CD1c-positive myeloid dendritic cell (primary cell): ENCODE results near the gene EMILIN2.
"Not testable (repeated sequence)": the region's sequence is repeated elsewhere in the genome, so short reads cannot be mapped to it uniquely, and the experiment has no call there.

Experiments
- DNase-seq: peaks from one replicate; pipeline ENCODE4 v3.0.0-alpha.2; 2016; ENCODE audit errors: extremely low spot score

EMILIN2 gene

DNA sequence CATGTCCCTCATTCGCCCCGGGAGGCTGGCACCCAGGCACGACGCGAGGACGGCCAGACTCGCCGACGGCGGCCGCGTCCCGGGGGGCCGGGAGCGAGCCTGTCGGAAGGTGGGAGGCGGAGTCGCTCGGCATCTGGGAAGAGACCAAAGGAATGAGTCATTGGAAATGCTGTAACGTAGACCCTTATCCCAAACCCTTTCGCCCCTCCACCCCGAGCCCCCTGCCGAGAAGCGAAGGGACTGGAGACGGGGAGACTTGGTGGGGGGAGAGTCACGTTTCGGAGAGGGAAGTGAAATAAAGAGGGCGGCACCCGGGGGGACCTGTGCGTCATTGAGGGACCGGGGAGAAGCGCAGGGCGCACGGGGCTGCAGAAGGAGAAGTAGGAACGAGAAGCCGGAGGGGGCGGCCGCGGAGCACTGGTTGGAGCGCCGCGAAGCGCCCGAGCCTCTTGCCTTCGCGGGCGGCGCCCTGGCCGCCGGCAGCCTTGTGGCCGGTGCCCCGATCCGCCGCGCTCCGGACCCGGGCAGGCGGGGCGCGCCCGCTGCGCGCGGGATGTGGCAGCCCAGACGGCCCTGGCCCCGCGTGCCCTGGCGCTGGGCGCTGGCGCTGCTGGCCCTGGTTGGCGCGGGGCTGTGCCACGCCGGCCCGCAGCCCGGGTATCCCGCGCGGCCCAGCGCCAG, at the start of gene EMILIN2:
EMILIN2 (plus strand) TSS at position 371 of the 681 bp plus-strand sequence; CDS start at position 554, 183 bp downstream.
- DNase-seq: peak; percentile 95

DNA sequence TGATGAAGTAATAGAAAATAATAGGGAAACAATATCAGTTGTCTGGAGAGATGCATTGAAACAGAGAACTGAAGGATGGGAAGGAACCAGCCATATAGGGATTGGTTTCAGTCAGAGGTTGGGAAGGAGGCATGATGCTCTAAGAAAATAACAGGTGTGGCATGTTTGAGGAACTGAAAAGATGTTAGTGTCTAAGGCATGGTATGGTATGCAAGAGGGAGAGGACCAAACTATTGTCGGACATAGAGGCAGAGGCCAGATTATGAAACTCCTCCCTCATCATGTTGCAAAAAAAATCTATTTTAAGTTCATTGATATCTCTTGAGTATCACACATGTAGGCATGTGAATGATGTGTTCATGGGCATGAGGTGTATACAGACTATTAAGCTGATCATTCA, 48.9 kb upstream of the EMILIN2 start:
- no peak for DNase-seq

DNA sequence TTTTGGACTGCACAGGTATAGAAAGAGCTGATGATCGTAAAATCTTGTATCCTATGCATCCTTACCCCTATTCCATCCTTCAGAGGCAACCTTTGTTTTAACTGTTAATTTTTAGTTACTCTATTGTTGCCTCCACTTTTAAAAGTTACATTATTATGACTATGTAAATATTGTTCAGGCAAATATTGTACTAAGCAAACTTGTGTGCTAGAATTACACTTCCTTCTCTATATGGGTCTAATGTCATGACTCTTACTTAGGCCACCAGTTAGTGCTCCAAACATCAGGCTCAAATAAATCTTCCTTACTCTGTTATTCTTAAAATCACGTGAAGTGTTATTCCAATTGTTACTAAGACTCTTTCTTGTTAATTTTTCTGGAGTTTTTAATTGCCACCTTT, 47.4 kb upstream of the EMILIN2 start:
- no peak for DNase-seq

DNA sequence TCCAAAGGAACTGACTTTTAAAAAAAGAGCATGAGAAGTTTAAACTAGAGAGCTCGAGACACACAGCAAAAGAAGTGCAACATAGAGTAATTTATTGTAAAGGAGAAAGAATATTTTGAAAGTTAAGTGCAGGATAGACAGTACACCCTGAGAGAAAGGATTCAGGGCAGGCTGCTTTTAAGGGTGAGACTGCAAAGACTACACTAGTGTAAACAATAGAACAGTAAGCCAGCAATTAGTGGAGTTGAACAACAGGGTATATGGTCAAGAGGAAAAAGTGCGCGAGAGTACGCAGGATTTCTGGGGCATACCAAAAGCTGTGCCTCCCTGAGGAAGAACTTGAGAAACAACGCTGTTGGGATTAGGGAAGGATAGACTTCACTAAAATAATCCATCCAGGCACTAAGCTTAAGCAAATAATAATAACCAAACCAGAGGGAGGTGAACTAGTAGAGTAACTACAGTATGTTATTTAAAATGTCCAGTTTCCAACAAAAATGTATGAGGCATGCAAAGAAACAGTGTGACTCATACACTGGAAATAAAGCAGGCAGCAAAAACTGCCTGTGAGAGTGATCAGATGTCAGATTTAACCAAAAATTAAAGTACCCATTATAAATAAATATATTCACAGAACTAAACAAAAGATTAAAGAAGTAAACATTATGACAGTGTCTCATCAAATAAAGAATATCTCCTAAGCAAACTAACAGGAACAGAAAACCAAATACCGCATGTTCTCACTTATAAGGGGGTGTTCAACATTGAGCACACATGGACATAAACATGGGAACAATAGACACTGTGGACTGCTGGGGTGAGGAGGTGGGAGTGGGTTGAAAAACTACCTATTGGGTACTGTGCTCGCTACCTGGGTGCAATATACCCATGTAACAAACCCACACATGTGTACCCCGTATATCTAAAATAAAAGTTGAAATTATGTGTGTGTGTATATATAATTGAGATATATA, 40.5 kb upstream of the EMILIN2 start:
- DNase-seq: no peak

DNA sequence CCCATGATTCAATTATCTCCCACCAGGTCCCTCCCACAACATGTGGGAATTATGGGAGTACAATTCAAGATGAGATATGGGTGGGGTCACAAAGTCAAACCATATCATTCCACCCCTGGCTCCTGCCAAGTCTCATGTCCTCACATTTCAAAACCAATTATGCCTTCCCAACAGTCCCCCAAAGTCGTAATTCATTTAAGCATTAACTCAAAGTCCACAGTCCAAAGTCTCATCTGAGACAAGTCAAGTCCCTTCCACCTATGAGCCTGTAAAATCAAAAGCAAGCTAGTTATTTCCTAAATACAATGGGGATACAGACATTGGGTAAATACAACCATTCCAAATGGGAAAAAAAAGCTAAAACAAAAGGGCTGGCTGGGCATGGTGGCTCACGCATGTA, 38.2 kb upstream of the EMILIN2 start:
- DNase-seq: not testable (repeated sequence)

DNA sequence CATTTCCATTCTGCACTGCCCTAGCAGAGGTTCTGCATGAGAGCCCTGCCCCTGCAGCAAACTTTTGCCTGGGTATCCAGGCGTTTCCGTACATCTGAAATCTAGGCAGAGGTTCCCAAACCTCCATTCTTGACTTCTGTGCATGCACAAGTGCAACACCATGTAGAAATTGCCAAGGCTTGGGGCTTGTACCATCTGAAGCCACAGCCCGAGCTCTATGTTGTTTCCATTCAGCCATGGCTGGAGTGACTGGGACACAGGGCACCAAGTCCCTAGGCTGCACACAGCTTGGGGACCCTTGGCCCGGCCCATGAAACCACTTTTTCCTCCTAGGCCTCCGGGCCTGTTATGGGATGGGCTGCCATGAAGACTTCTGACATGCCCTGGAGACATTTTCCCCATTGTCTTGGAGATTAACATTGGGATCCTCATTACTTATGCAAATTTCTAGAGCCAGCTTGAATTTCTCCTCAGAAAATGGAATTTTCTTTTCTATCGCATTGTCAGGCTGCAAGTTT, 37.1 kb upstream of the EMILIN2 start:
- DNase-seq: not testable (repeated sequence)

DNA sequence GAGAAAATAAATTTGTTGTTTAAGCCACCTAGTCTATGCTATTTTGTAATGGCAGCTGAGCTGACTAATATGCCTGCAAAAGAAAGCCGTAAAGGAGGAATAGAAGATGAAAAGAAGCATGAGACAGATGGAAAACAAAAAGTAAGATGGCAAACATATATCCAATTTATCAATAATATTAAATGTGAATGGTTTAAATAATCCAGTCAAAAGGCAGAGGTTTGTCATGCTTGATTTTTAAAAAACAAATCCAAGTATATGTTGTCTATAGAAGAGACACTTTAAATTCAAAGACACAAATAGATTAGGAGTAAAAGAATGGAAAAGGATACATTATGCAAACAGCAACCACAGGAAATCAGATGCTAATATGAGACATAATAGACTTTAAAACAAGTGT, 35.4 kb upstream of the EMILIN2 start:
- no peak for DNase-seq

DNA sequence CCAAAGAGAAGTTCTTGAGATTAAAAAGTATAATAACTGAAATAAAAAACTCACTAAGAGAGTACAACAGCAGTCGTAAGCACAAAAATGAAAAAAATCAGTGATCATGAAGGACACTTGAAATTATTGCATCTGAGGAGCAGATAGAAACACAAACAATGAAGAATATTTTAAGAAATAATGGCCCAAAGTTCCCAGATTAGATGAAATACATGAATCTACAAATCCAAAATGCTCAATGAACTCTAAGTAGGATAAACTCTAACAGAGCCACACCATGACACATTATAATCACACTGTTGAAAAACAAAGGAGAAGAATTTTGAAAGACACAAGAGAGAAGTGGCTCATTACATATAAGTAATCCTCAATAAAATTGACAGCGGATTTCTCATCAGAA, 31.9 kb upstream of the EMILIN2 start:
- no peak for DNase-seq

DNA sequence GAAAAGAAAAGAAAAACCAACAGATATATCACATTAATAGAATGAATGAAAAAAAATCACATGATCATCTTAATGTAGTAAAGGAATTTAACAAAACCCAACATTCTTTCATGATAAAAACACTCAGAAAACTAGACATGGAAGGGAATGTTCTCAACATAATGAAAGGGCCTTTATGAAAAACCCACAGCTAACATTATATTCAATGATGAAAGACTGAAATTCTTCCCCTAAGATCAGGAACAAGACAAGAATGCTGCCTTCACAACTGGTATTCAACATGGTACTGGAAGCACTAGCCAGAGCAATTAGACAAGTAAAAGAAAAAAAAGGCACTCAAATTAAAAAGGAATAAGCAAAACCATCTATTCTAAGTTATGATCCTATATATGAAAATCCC, 28.5 kb upstream of the EMILIN2 start:
- DNase-seq: no peak

DNA sequence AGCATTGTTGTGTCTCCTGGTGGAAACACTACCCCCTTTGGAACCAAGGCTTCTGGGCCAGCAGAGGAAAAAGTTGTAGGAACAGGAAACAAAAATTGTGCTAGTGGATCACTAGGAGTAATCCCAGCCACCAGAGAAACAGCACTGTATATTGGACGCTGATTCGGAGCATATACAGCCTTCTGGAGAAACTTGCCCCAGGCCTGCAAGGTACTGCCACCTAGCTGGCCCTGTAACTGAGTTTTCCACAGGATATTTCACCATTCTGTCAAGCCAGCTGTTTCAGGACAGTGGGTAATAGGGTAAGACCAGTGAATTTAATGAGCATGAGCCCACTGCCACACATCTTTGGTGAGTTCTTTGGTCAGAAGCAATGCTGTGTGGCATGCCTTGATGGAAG, 25.1 kb upstream of the EMILIN2 start:
- DNase-seq: no peak

DNA sequence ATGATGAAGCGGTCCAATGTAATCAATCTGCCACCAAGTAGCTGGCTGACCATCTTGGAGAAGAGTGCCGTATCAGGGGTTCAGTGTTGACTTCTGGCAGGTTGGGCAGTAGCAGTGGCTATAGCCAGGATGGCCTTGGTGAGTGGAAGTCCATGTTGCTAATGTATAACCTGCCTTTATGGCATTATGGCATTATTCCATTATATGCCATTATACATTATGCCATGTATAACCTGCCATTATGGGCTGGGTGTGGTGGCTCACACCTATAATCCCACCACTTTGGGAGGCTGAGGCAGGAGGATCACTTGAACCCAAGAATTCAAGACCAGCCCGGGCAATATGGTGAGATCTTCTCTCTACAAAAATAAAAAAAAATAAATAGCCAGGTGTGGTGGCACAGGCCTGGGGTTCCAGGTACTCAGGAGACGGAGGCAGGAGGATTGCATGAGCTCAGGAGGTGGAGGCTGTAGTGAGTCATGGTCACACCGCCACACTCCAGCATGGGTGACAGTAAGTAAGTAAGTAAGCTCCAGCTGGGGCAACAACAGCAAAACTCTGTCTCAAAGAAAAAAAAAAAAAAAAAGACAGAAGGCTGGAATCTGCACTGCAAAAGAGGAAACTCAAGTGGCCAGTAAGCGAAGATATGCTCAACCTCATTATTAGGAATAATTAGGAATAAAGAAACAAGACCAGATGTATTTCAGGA, 24.4 kb upstream of the EMILIN2 start:
- no peak for DNase-seq

DNA sequence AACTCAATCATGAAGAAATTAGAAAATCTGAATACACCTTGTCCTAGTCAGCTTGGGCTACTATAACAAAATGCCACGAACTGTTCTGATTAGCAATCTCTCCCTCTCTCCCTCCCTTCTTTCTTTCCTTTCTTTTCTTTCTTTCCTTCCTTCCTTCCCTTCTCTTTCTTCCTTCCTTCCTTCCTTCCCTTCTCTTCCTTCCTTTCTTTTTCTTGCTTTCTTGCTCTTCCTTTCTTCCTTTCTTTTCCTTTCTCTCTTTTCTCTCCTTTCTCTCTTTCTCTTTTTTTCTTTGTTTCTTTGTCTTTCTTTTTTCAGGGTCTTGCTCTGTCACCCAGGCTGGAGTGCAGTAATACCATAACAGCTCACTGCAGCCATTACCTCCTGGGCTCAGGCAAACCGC, 23.6 kb upstream of the EMILIN2 start:
- DNase-seq: no peak

DNA sequence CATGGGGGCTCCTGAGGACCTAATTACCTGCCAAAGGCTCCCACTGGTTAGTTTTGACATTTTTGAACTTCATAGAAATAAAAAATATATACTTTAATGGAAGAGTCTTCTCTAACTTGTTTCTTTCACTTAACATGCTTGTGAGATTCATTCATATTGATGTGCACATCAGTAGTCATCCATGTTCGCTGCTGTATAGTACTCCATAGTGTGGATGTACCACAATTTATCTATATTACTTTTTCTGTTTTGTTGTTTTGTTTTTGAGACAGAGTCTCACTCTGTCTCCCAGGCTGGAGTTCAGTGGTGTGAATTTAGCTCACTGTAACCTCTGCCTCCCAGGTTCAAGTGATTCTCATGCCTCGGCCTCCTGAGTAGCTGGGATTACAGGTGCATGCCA, 22.8 kb upstream of the EMILIN2 start:
- no peak for DNase-seq

DNA sequence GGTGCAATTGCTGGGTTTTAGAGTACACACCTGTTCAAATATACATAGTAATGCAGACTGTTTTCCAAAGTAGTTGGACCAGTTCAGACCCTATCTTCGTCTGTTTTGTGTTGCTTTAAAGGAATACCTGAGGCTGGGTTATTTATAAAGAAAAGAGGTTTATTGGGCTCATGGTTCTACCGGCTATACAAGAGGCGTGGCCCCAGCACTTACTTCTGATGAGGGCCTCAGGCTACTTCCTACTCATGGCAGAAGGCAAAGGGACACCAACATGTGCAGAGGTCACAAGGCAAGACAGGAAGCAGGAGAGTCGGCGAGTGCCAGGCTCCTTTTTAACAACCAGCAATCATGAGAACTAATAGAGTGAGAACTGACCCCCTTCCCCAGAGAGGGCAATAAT, 21.9 kb upstream of the EMILIN2 start:
- no peak for DNase-seq

DNA sequence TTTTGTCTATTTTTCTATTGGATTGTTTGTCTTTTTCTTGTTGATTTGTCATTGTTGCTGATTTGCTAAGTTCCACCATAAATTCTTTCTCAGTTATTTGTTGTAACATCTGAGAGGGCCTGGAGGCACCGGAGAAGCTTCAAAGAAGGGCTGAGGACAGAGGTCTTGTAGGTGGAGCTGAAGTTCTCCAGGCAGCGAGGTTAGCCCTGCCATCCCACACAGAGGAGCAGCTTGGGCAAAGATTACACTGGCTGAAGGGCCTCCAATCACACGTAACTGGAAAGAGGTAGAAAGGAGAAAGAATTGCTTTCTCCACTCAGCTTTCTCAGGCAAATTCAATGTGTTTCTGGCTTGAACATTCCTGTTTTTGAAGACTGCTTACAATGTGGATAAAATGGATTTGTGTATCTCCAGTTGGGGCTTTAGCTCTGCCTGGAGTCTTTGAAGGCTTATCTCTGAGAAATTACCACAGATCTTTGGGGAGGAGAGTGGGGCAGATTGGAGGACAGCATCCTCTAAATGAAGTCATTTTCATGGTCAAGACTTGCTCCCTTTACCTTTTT, 21.1 kb upstream of the EMILIN2 start:
- no peak for DNase-seq

DNA sequence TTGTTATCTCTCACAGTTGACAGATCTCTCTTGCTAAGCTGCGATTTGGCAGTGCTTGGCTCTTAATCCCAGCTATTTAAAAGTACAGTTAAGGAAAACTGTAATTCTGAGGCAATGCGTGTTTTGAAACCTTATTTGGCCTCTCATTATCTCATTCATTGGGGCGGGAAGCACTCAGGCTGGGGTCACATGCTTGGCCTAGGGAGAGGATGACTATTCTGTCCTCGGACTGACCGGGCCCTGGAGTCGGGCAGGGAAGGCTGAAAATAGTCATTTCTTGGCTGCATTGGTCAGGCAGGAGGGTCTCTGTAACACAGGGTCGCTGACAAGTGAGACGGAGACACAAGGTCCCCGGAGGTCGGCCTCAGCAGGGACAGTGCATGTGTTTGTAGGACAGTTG, 20.2 kb upstream of the EMILIN2 start:
- DNase-seq: no peak

DNA sequence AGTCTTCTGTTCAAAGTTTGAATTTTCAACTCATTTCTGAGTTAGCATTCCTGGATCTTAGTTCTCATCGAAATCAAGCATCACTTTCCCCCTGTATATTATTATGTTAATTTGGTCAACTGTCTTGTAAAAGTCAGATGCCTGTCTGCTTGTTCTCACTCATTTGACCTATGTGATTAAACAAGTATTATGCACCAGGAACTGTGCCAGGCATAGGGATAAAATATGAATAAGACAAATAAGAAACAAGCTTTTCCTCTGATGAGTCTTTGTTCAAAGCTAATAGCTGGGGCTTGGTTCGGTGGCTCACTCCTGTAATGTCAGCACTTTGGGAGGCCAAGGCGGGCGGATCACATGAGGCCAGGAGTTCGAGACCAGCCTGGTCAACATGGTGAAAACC, 19.7 kb upstream of the EMILIN2 start:
- no peak for DNase-seq

DNA sequence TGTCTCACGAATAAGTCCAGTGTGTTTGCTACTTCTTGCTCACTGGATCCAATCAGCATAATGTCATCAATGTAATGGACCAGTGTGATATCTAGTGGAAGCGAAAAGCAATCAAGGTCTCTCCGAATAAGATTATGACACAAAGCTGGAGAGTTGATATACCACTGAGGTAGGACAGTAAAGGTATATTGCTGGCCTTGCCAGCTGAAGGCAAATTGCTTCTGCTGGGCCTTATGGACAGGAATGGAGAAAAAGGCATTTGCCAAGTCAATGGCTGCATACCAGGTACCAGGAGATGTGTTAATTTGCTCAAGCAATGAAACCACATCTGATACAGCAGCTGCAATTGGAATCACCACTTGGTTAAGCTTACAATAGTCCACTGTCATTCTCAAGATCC, 10.7 kb upstream of the EMILIN2 start:
- DNase-seq: not testable (repeated sequence)

DNA sequence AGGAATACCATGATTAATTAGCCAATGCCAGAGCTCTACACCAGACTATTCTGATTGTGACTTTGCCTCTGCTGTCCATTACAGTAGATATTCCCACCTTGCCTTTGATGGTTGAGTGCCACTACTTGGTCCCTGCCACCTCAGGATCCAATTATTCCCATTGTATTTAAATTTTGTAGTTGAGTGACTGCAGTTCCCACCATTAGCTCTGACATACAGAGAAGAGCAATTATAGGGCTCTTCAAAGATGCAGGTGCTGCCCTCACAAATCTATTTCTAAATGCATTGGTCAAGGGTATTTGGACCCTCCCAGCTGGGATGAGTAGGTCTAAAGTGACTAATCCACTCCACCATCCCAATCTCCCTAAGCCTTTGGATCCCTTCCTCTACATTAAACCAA, 9.5 kb upstream of the EMILIN2 start:
- DNase-seq: not testable (repeated sequence)

DNA sequence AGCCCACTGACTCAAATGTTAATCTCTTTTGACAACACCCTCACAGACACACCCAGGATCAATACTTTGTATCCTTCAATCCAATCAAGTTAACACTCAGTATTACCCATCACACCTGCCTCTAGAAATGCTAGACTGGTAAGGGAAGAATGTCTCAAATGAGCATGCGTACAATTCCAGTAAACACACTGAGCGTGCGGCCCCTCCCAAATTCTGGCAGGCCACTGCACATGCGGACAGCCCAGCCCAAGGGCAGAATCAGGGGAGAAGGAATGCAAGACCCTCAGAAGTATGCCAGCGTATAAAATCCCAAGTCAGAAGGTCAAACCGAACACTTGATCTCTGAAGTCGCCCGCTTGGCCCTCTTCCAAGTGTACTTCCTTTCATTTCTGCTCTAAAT, 7.6 kb upstream of the EMILIN2 start:
- no peak for DNase-seq

DNA sequence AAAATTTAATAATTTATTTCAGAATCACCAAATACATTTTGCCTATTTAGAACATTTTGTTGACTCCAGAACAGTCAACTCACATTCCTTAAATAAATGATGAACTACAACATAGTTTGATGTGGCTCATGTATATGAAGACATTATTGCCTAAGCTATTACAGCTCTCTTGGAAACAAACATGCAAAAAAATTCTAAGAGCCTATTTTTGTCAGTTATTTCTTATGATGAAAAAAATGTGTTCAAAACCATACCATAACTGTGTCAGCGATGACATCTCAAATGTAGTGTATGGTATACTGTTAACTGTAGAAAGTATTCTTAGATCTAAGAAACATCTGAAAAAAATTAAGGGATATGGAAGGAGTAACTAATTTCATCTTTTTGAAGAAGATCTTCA, 6.3 kb upstream of the EMILIN2 start:
- DNase-seq: no peak

DNA sequence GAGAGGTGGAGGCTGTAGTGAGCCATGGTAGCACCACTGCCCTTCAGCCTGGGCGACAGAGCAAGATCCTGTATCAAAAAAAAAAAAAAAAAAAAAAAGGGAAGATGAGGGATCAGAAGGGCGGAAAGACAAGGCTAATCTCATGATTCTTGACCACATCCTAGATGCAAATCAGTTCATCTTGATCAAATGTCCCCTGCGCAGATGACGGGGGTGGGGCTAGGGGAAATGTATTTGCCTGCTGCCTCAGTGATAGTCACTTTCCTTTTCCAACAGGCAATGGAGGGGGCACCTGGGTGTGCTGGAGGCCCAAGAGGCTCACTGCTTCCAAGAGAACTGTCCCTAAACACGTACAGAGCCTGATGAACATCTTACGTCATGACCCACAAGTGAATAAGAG, 3.7 kb upstream of the EMILIN2 start:
- peak; percentile 59 for DNase-seq
